Mucosa of descending colon (tissue), 3 donors: ENCODE measurements around the gene GRIA4. TPM values are rescaled to one million over a fixed set of nuclear protein-coding genes. Genes with fewer than 3 reads are reported as not detected.

Experiments
- ATAC-seq: fragments of 200-7000 bp; cut with Tn5 transposase; one replicate; pipeline ENCODE4 v1.9.1; 2020; ENCODE audit warnings: mild to moderate bottlenecking, moderate library complexity
- DNase-seq, 3 donors: peaks; one replicate each; pipeline ENCODE4 v3.0.0-alpha.2; 2020
- H3K36me3 ChIP-seq: fragments of 200-600 bp; one replicate; pipeline ENCODE4 v1.8.0; 2021; ENCODE audit warnings: low read depth, mild to moderate bottlenecking
- H3K4me1 ChIP-seq: fragments of 200-600 bp; one replicate; pipeline ENCODE4 v1.8.0; 2021; ENCODE audit warnings: low read depth, mild to moderate bottlenecking
- H3K4me3 ChIP-seq: fragments of 200-600 bp; one replicate; pipeline ENCODE4 v1.8.0; 2021; ENCODE audit warnings: mild to moderate bottlenecking
- H3K9me3 ChIP-seq: fragments of 200-600 bp; one replicate; pipeline ENCODE4 v1.8.0; 2021; ENCODE audit warnings: mild to moderate bottlenecking
- CTCF ChIP-seq: fragments of 200-600 bp; IDR thresholded peaks from one replicate; pipeline ENCODE4 v1.8.0; 2022; ENCODE audit warnings: antibody characterized with exemption, mild to moderate bottlenecking
- intact Hi-C, 2 donors: fragments of 100-400 bp; cut with DNase I in 1 of 2; cut with micrococcal nuclease in 1 of 2; formaldehyde crosslinking; loops; one replicate each; pipeline versions ENCODE4 v1.11.0 to v1.11.1; 2022; cut with DNase I, micrococcal nuclease
- total RNA-seq, 3 donors: library from RNA; stranded (reverse); fragmentation: NEBNext Ultra II Directional in 2 of 3; extraction: Animal tissue kit (Norgen Biotek cat#: 25700) in 2 of 3; gene quantifications; one replicate each; pipeline versions ENCODE4 v1.2.1 to v1.2.4, GENCODE V29; 2021 to 2023
- donor health status: DM: no; HTN: no; CAD: no; lungs with moderate emphysema.
- donor health status: DM: no; HTN: no; CAD: no.
- donor health status: DM: no; HTN: yes; CAD: no.

The GRIA4 gene
- total RNA-seq, 3 donors from 2014 or later = 1.6 to 2.3 (median 1.6) TPM

DNA sequence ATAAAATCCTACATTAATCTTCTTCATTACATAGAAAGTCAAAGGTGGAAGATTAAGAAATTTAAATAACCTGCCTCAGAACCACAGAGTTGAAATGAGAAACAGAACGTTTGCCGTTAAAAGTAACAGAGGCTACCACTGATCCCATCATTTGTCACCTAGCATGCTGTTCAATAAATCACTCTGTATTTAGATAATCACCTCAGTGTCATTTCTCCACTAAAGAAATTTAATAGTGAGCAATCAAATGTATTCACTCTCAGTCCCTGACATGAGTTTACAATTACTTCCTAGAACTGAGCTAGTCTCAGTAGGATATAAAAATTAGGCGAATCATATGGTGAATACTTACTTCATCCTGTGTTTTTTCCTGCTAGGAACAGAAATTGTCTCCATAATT is 242.5 kb downstream of the GRIA4 start:
- no peak for TF ChIP-seq CTCF
- Histone ChIP-seq H3K36me3 (no peaks in the 10 kb centered on the region), H3K9me3 (no peaks in the 10 kb centered on the region), H3K4me1 (no peaks in the 10 kb centered on the region), H3K4me3 (no peak overlapping the region)
- intact Hi-C loops = no loop called here
- DNase-seq (no peak), ATAC-seq (no peak)

DNA sequence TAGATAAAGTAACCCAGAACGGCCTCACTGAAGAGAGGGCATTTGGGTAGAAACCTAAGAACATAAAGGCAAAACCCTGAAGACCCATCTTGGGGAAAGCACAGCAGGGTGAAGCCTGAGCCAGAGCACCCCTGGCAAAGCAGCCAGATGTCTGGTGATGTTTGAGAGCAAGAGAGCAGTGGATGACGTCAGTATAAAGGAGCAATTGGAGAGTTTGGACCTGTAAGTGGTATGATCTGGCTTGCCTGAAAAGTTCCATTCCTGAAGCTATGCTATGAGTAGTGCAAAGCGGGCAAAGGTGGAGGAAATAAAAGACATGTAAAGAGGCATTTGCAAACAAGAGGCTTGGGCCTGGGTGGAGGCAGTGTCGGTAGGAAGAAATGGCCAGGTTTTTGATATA is 244.4 kb downstream of the GRIA4 start:
- TF ChIP-seq CTCF = no peak
- ATAC-seq = no peak

GRCh38 chr11:105856954-105857353 is 247.1 kb downstream of the GRIA4 start:
- TF ChIP-seq CTCF = no peak
- ATAC-seq (no peak), DNase-seq (no peak)
- intact Hi-C loops = no loop called here
- no peaks in the 10 kb centered on the region for H3K9me3 ChIP-seq
- H3K4me3 ChIP-seq = no peak overlapping the region
- no peaks in the 10 kb centered on the region for H3K36me3 ChIP-seq
- no peaks in the 10 kb centered on the region for H3K4me1 ChIP-seq

More for the DNA sequence above, 244.4 kb downstream of the GRIA4 start:
- Histone ChIP-seq H3K4me3 (no peak overlapping the region), H3K9me3 (no peaks in the 10 kb centered on the region), H3K4me1 (no peaks in the 10 kb centered on the region), H3K36me3 (no peaks in the 10 kb centered on the region)
- intact Hi-C loops = no loop called here
- no peak for DNase-seq

- Histone ChIP-seq H3K4me1 (no peaks in the 10 kb centered on the region), H3K4me3 (no peak overlapping the region), H3K36me3 (no peaks in the 10 kb centered on the region), H3K9me3 (no peaks in the 10 kb centered on the region)
- TF ChIP-seq CTCF = no peak
- DNase-seq (no peak), ATAC-seq (no peak)
- intact Hi-C loops = no loop called here
These were observed 247.9 kb downstream of the GRIA4 start for GRCh38 chr11:105857728-105858127.

- TF ChIP-seq CTCF = no peak
- no peaks in the 10 kb centered on the region for H3K9me3 ChIP-seq
- H3K4me3 ChIP-seq = no peak overlapping the region
- ATAC-seq = no peak
- DNase-seq = no peak
- intact Hi-C loops = no loop called here
- no peaks in the 10 kb centered on the region for H3K36me3 ChIP-seq
- H3K4me1 ChIP-seq = no peaks in the 10 kb centered on the region
These were observed 249.0 kb downstream of the GRIA4 start for GRCh38 chr11:105858841-105859240.

DNA sequence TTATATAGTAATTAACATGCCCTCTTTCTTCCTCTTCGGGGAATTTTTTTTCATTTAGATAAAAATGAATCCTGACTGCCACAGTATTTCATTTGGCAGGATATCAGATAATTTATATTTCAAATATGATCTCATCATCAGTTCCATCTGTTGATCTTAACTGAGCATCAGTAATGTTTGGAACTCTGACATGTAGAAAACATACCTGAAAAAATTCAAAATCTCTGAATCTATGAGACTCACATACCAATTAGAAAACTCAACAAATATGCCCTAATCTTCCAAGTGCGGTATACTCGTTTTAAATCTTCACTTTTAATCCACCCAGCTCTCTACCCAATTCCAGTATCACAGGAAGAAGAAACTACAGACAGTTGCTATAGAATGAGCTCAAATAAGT is 250.2 kb downstream of the GRIA4 start:
- intact Hi-C loops = no loop called here
- TF ChIP-seq CTCF = no peak
- no peak overlapping the region for H3K4me3 ChIP-seq
- H3K4me1 ChIP-seq = no peaks in the 10 kb centered on the region
- ATAC-seq (no peak), DNase-seq (no peak)
- no peaks in the 10 kb centered on the region for H3K36me3 ChIP-seq
- no peaks in the 10 kb centered on the region for H3K9me3 ChIP-seq
